ENCODE data around the gene PLIN4. TPM values are rescaled to one million over a fixed set of nuclear protein-coding genes. Genes with fewer than 3 reads are reported as not detected.
A peak's percentile ranks its signal among the peaks of the same experiment; 100 is the strongest.

PLIN4 gene
- total and polyA plus RNA-seq, 9 of the 15 experiments (the other 6 are each of a cell fraction or from before 2014, with no cell fraction given) = 0.04 to 0.16 (median 0.07) TPM; not detected in 3

DNA sequence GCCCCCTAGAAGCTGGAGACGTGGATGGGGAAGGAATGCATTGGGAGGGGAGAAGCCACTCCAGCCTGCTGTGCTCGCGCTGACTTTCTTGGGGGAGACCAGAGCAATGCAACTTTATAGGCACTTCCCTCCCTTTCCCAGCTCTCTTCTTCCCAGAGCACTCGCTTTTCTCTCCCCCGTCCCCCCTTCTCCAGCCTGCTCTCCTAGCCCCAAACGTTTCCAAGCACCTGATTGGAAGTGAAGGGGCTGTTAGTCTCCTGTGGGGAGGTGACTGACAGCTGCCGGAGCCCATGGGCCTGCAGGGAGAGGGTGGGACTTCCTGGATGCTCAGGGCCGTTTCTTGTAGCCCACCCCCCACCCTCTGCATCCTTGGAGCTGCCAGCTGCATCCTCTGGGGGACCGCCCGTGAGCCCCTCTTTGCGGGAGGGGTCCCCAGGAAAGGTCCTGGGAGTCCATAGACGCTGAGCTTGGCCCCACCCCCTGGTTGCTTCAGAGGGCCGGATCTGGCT lies 43.7 kb downstream of the PLIN4 start (continued):
- 0 out of 2 replicates have a peak, but pooled peaks have one; percentile 0 for TF ChIP-seq ZBTB33 (CRISPR knock-in tag; IDR thresholded peaks at IDR 0.05)
- no peak for TF ChIP-seq IRF2 (CRISPR knock-in tag; IDR thresholded peaks at IDR 0.05)
- TF ChIP-seq GABPB1 (CRISPR knock-in tag; IDR thresholded peaks at IDR 0.05) = peak; percentile 85
- peak; percentile 98 for TF ChIP-seq PKNOX1 (IDR thresholded peaks at IDR 0.05)
- no peak for TF ChIP-seq ID3 (CRISPR knock-in tag; IDR thresholded peaks at IDR 0.05)
- TF ChIP-seq ID3 (tag; IDR thresholded peaks at IDR 0.05) = no peak
- TF ChIP-seq HNRNPK (IDR thresholded peaks at IDR 0.05; ENCODE audit: low read depth, low read length, poor library complexity, severe bottlenecking) = no peak
- TF ChIP-seq REST (IDR thresholded peaks at IDR 0.05; ENCODE audit: borderline replicate concordance) = no peak
- TF ChIP-seq REST (CRISPR knock-in tag; IDR thresholded peaks at IDR 0.05; ENCODE audit: low read depth) = no peak

Measured in K562 (cell line).